Common myeloid progenitor, CD34-positive (primary cell): ENCODE data around the gene ZBTB38.

Experiments
- CTCF ChIA-PET: fragments of 350-600 bp; sonication (Branson Sonifier 250); formaldehyde crosslinking; loops from one replicate; lab custom pipeline; 2021; ENCODE audit warnings: antibody characterized with exemption; lab: Charles Lee
- POLR2A ChIA-PET: fragments of 350-600 bp; sonication (Branson Sonifier 250); formaldehyde crosslinking; loops from one replicate; lab custom pipeline; 2021; ENCODE audit warnings: antibody characterized with exemption; lab: Charles Lee
- DNase-seq, 3 donors: peaks; one replicate each; pipeline versions ENCODE4 v3.0.0 to v3.0.0-alpha.2; 2013
- H3K27ac ChIP-seq, 2 experiments: 1 replicate in 1 of 2; 2 replicates in 1 of 2; pipeline ENCODE4 v1.7.0; 2013; ENCODE audit warnings: inconsistent platforms in 2 of 2, low read length in 2 of 2, mild to moderate bottlenecking in 2 of 2, low read depth in 1 of 2, moderate library complexity in 1 of 2; ENCODE audit not compliant: severe bottlenecking in 2 of 2, insufficient read depth in 1 of 2, poor library complexity in 1 of 2
- H3K27me3 ChIP-seq, 5 experiments: replicated peaks in 2 of 5; 1 replicate in 3 of 5; 2 replicates in 2 of 5; pipeline versions ENCODE4 v1.6.1 to v1.7.0; 2013; ENCODE audit warnings: low read length in 4 of 5, mild to moderate bottlenecking in 2 of 5, moderate library complexity in 2 of 5, inconsistent platforms in 1 of 5; ENCODE audit not compliant: insufficient read depth in 5 of 5, control insufficient read depth in 4 of 5
- H3K36me3 ChIP-seq, 4 experiments: 1 replicate in 2 of 4; 2 replicates in 2 of 4; pipeline versions ENCODE4 v1.6.1 to v1.7.0; 2013; ENCODE audit warnings: low read length in 3 of 4, control low read depth in 1 of 4, mild to moderate bottlenecking in 1 of 4; ENCODE audit not compliant: control insufficient read depth in 4 of 4, insufficient read depth in 4 of 4
- H3K4me1 ChIP-seq, 4 experiments: 1 replicate in 3 of 4; 2 replicates in 1 of 4; pipeline versions ENCODE4 v1.6.1 to v1.7.1; 2013; ENCODE audit warnings: low read length in 3 of 4, mild to moderate bottlenecking in 3 of 4, control low read depth in 1 of 4, inconsistent platforms in 1 of 4, moderate library complexity in 1 of 4; ENCODE audit not compliant: control insufficient read depth in 4 of 4, insufficient read depth in 4 of 4; ENCODE audit errors: control extremely low read depth in 1 of 4
- H3K4me3 ChIP-seq, 7 experiments: 1 replicate in 4 of 7; 2 replicates in 3 of 7; pipeline versions ENCODE4 v1.5.1 to v1.7.0; 2013; ENCODE audit warnings: mild to moderate bottlenecking in 7 of 7, low read length in 6 of 7, moderate library complexity in 6 of 7, inconsistent platforms in 2 of 7, low read depth in 2 of 7, control low read depth in 1 of 7; ENCODE audit not compliant: insufficient read depth in 4 of 7, control insufficient read depth in 1 of 7; ENCODE audit errors: extremely low read depth in 1 of 7
- H3K9me3 ChIP-seq, 5 experiments: 1 replicate in 4 of 5; 2 replicates in 1 of 5; pipeline versions ENCODE4 v1.6.1 to v1.7.1; 2013; ENCODE audit warnings: low read length in 4 of 5, mild to moderate bottlenecking in 2 of 5, inconsistent platforms in 1 of 5, low read depth in 1 of 5, moderate library complexity in 1 of 5; ENCODE audit not compliant: control insufficient read depth in 4 of 5, insufficient read depth in 2 of 5; ENCODE audit errors: control extremely low read depth in 1 of 5
- WGBS: methylation state at CpG from one replicate; pipeline ENCODE4 v1.1.5; 2013; ENCODE audit not compliant: insufficient coverage; 5-methylcytosine and 5-hydroxymethylcytosine counted together

The ZBTB38 gene

DNA sequence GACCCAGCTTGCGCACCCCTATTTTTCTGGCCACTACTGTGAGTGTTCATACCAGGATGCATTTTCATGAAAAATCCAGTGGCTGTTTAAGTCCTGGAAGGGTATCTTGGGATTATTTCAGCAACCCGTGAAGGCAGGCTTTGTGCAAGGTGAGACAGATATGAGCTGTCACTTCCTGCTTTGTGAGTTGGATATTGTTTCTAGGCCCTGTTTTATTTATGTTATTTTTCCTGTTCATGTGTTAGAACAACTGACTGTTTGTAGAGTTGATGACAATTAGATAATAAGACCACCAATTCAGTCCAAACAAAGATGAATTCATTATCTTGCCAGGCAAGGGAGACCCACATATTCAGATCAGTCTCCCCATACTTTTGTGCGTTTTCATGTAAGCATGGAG lies 42.5 kb downstream of the ZBTB38 start:
- DNase-seq = no peak
- Histone ChIP-seq H3K36me3 (peaks cover 4 to 34% (median 6%) of the 10 kb centered on the region in 4 experiments), H3K9me3 (no peaks in the 10 kb centered on the region), H3K4me1 (peaks cover 0 to 23% (median 6%) of the 10 kb centered on the region in 4 experiments), H3K27ac (no peak overlapping the region), H3K4me3 (no peak overlapping the region), H3K27me3 (no peaks in the 10 kb centered on the region)
- ChIA-PET POLR2A (interaction anchor here (0.6 kb wide), 1 partner anchor 66 kb away, joined by 8 read pairs; no protein-coding TSS in a partner anchor), CTCF (interaction anchor here (1.1 to 2.1 kb wide), 5 partner anchors 9 to 50 kb away, joined by 3 to 6 read pairs (median 5); no protein-coding TSS in a partner anchor)
- 100% methylated on average over 2 of the region's 3 CpGs for WGBS

DNA sequence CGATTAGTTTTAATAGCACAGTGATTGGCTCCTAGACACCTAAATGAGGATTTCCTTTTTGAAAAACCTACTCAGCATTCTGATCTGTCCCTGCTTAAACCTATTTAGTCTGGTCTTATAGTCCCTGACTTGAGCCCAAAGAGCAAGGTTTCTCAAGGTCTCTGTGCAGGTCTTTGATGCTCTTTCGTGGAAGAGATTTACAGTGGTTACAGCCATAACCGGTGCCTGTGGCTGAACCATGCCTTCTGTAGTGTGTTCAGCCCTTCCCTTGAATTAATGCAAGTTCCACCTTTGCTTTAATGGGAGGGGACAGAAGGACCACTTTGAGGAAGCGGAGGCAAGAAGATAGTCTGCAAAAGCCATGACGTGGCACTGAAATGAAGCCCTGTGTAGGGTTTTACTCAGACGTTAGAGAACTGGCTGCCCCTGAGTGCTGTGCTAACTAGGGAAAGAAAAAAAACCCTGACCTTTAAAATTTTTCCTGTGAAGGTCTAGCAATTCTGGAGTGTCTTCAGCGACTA lies 43.0 kb downstream of the ZBTB38 start:
- ChIA-PET CTCF (interaction anchor here (0.9 to 2.7 kb wide), 7 partner anchors 8 to 51 kb away, joined by 3 to 25 read pairs (median 5); no protein-coding TSS in a partner anchor), POLR2A (interaction anchor here (0.6 kb wide), 1 partner anchor 66 kb away, joined by 8 read pairs; no protein-coding TSS in a partner anchor)
- WGBS = 78% methylated on average over 6 of the region's 7 CpGs
- H3K36me3 ChIP-seq = peaks cover 2 to 31% (median 5%) of the 10 kb centered on the region in 4 experiments
- H3K4me1 ChIP-seq = peaks cover 0 to 23% (median 6%) of the 10 kb centered on the region in 4 experiments
- H3K27me3 ChIP-seq = no peaks in the 10 kb centered on the region
- DNase-seq = peak in 2 of 3 donors; percentile 31 to 43
- H3K27ac ChIP-seq = no peak overlapping the region
- H3K4me3 ChIP-seq = no peak overlapping the region
- no peaks in the 10 kb centered on the region for H3K9me3 ChIP-seq

DNA sequence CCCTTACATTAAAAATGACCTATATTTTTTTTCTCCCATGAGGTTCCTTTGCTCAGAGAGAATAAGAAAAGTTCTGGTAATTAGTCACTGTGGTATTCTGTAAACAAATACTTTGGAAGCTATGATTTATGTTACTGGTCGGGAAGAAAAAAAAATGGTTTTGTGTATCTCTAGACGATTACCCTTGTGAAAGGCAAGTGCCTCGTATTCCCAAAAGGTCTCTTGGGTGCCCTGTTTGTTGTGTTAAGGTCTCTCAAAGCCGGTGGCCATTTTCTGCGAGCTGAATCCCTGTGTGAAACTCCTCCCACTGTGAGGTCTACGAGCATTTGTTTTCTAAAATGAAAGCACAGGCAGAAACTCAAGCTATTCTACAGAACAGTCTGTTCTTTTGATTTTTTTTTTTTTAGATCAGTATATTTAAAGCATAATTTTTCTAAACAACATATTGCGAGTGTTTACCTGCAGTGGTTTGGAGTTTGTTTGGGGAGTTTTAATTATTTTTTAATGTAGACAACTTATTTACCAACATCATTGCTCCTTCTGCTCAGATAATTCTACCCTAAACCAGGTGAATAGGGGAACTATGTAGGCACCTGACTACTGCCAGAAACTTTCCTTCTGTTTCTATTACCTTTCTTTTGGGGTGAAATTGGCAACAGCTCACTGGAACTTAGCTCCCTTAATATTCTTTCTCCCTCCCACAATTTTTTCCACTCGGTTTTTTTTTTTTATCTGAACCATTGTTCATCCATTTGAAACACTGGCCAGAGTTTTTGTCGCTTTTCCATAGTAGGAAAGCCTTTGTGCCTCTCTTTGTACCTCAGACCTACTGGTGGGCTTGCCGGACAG lies 44.0 kb downstream of the ZBTB38 start:
- peaks cover 0 to 23% (median 6%) of the 10 kb centered on the region in 4 experiments for H3K4me1 ChIP-seq
- DNase-seq = peak; percentile 74 to 84 (median 83)
- no peaks in the 10 kb centered on the region for H3K27me3 ChIP-seq
- 37% methylated on average over 7 of the region's 10 CpGs for WGBS
- ChIA-PET POLR2A (interaction anchor here (0.6 to 0.8 kb wide), 2 partner anchors 11 to 14 kb away, joined by 3 read pairs; no protein-coding TSS in a partner anchor), CTCF (interaction anchor here (0.7 to 2.7 kb wide), 6 partner anchors 12 to 40 kb away, joined by 3 to 25 read pairs (median 4); no protein-coding TSS in a partner anchor)
- peak overlapping the region; percentile 52 to 71 for H3K27ac ChIP-seq
- peaks cover 2 to 28% (median 5%) of the 10 kb centered on the region in 4 experiments for H3K36me3 ChIP-seq
- no peaks in the 10 kb centered on the region for H3K9me3 ChIP-seq
- H3K4me3 ChIP-seq = peak overlapping the region in 5 of 7 experiments; percentile 38 to 76 (median 45)

DNA sequence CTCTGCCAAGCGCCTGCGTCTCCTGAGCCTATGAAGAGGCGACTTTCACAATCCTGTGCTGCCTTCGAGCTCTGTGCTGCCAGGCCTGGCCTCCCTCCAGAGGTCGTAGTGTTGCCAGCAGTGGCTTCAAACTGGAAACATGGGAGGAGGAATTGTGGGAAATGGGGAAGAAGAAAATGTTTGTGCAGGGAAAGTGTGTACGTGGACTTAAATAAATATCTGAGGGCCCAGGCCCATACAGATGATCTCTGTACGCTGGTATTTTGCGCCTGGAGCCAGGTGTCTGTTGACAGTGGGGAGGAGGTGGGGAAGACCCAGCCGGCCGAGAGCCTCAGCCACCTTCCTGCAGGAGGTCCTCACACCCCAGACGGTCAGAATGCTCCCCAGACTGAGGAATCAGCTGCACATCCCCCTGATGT lies 44.6 kb downstream of the ZBTB38 start:
- POLR2A ChIA-PET = no interaction called here
- H3K27me3 ChIP-seq = no peaks in the 10 kb centered on the region
- peaks cover 0 to 23% (median 6%) of the 10 kb centered on the region in 4 experiments for H3K4me1 ChIP-seq
- H3K36me3 ChIP-seq = peaks cover 2 to 26% (median 5%) of the 10 kb centered on the region in 4 experiments
- no peaks in the 10 kb centered on the region for H3K9me3 ChIP-seq
- CTCF ChIA-PET = interaction anchor here (0.7 to 2.7 kb wide), 4 partner anchors 12 to 36 kb away, joined by 3 to 25 read pairs (median 4); no protein-coding TSS in a partner anchor
- no peak for DNase-seq
- 100% methylated on average over 5 of the region's 11 CpGs for WGBS
- H3K27ac ChIP-seq = no peak overlapping the region
- peak overlapping the region in 1 of 7 experiments; percentile 76 for H3K4me3 ChIP-seq

DNA sequence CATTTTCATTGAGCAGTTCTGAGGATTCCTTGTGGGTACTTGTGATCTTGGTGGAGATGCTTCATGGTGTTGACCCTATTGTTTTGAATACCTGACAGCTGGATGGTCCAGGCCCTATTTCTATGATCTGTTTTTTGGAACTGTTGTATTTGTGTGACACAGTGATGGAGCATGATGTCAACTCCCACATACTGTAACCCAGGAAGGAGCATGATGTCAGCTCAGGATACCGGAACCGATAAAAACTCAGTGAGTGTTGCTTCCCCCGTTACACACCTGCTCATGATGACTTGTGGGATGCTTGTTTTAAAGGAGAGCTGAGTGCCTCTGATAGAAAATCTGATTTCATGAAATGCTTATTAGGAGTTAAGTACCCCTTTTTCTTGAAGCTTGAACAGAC lies 45.1 kb downstream of the ZBTB38 start:
- H3K4me1 ChIP-seq = peaks cover 0 to 23% (median 6%) of the 10 kb centered on the region in 4 experiments
- no peak for DNase-seq
- H3K27me3 ChIP-seq = no peaks in the 10 kb centered on the region
- 100% methylated on average over 3 of the region's 3 CpGs for WGBS
- H3K9me3 ChIP-seq = peaks cover 0 to 2% (median 0%) of the 10 kb centered on the region in 5 experiments
- peaks cover 2 to 30% (median 5%) of the 10 kb centered on the region in 4 experiments for H3K36me3 ChIP-seq
- ChIA-PET CTCF (interaction anchor here (1.3 to 2.7 kb wide), 2 partner anchors 12 to 36 kb away, joined by 3 to 25 read pairs; no protein-coding TSS in a partner anchor), POLR2A (no interaction called here)
- no peak overlapping the region for H3K27ac ChIP-seq
- no peak overlapping the region for H3K4me3 ChIP-seq

DNA sequence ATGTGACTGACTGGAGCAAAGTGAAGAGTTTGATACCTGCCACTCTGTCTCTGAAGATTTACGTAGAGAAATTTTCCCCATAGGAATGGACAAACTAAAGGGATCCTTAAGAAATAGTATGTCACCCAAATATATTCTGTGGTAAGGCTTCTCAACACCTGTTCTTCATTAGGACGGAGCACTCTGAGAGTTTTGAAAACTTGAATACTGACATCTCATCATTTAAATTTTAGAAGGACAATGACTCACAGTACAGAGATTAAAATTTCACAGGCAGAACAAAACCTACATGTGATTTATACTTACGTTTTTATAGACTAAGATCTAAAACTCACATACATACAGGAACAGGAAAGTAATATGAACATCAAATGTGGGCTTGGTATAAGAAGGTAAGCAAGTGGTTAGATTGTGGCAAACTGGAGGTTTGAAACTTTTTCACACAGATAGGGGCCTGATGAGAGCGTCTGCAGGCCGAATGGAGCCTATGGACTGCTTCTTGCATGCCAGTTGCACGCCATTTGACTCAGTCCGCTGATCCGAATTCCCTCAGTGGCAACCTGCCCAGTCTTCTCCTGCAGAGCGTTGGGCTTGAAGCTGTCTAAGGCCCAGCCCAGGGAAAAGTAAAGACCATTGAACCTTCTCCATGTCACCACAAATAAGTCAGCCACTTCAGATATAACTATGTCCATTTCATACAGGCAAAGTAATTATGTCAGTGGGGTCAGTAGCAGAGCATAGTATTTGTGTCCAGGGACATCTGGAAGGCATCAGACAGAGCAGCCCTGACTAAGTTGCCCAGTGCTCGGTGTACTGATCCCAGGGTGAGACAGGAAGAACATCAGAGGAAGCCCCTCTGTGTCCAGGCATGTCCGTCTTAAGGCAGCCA lies 45.7 kb downstream of the ZBTB38 start:
- Histone ChIP-seq H3K36me3 (peaks cover 2 to 35% (median 5%) of the 10 kb centered on the region in 4 experiments), H3K4me1 (peaks cover 0 to 23% (median 6%) of the 10 kb centered on the region in 4 experiments), H3K27me3 (no peaks in the 10 kb centered on the region), H3K9me3 (peaks cover 0 to 2% (median 0%) of the 10 kb centered on the region in 5 experiments), H3K27ac (no peak overlapping the region), H3K4me3 (no peak overlapping the region)
- no peak for DNase-seq
- WGBS = 98% methylated on average over 10 of the region's 11 CpGs
- ChIA-PET POLR2A (no interaction called here), CTCF (interaction anchor here (2.7 kb wide), 1 partner anchor 11 kb away, joined by 25 read pairs; no protein-coding TSS in a partner anchor)
